Endothelial cell of umbilical vein (primary cell): ENCODE data around the gene NRG3. TPM values are rescaled to one million over a fixed set of nuclear protein-coding genes. Genes with fewer than 3 reads are reported as not detected.
"Not testable (repeated sequence)": the region's sequence is repeated elsewhere in the genome, so short reads cannot be mapped to it uniquely, and the experiment has no call there.

Experiments used
- BruUV-seq: library from RNA; stranded (reverse); fragments of 400-500 nt; replicated peaks from 2 replicates; lab custom pipeline; 2021; lab: Mats Ljungman, UMichigan
- CTCF ChIA-PET: fragments of 300-600, 350-600 bp; sonication (Branson Sonifier 250); formaldehyde crosslinking; loops from one replicate; lab custom pipeline; 2021; ENCODE audit warnings: antibody characterized with exemption, inconsistent platforms; lab: Charles Lee
- POLR2A ChIA-PET: fragments of 300-600, 350-600 bp; sonication (Branson Sonifier 250); formaldehyde crosslinking; loops from one replicate; lab custom pipeline; 2021; ENCODE audit warnings: antibody characterized with exemption, inconsistent platforms; lab: Charles Lee
- DNase-seq: peaks from one replicate; pipeline ENCODE4 v3.0.0-alpha.2; 2011; ENCODE audit warnings: low read depth, low spot score
- FAIRE-seq: peaks from 2 replicates; lab custom pipeline; 2011; peaks lifted over from hg19 to GRCh38; lab: Jason Lieb, UNC
- H2AFZ ChIP-seq: 2 replicates; pipeline ENCODE4 v1.6.0; 2012; ENCODE audit warnings: low read depth, low read length, control low read depth, inconsistent platforms
- H3K27ac ChIP-seq: 2 replicates; pipeline ENCODE4 v1.5.1; 2011; ENCODE audit warnings: low read depth, mild to moderate bottlenecking, control low read depth, low read length, moderate library complexity; ENCODE audit not compliant: insufficient read depth
- H3K27me3 ChIP-seq, 2 experiments: 2 replicates each; pipeline versions ENCODE4 v1.6.0 to v1.6.1; 2011; ENCODE audit warnings: low read length in 2 of 2, mixed read lengths in 1 of 2; ENCODE audit not compliant: control insufficient read depth in 2 of 2, insufficient read depth in 2 of 2
- H3K36me3 ChIP-seq, 2 experiments: 2 replicates in 1 of 2; 3 replicates in 1 of 2; pipeline ENCODE4 v1.5.1; 2011; ENCODE audit warnings: low read length in 2 of 2, mild to moderate bottlenecking in 1 of 2, moderate library complexity in 1 of 2; ENCODE audit not compliant: control insufficient read depth in 2 of 2, insufficient read depth in 2 of 2; ENCODE audit errors: extremely low read depth in 1 of 2
- H3K4me1 ChIP-seq: 3 replicates; pipeline ENCODE4 v1.5.1; 2011; ENCODE audit warnings: mild to moderate bottlenecking, low read length; ENCODE audit not compliant: control insufficient read depth, insufficient read depth; ENCODE audit errors: extremely low read depth
- H3K4me2 ChIP-seq: 2 replicates; pipeline ENCODE4 v1.6.1; 2011; ENCODE audit warnings: low read length, control low read depth, mixed read lengths; ENCODE audit not compliant: insufficient read depth
- H3K4me3 ChIP-seq, 3 experiments: fragments of 200-600 bp in 1 of 3; sonication (generic), shearing (Covaris generic) in 1 of 3; replicated peaks in 1 of 3; 2 replicates each; pipeline ENCODE4 v1.5.1; 2011 to 2016; ENCODE audit warnings: control low read depth in 3 of 3, low read length in 3 of 3, mild to moderate bottlenecking in 2 of 3, inconsistent platforms in 1 of 3, low read depth in 1 of 3, moderate library complexity in 1 of 3; ENCODE audit not compliant: insufficient read depth in 1 of 3
- H3K79me2 ChIP-seq: 2 replicates; pipeline ENCODE4 v1.6.0; 2012; ENCODE audit warnings: low read length, inconsistent platforms; ENCODE audit not compliant: control insufficient read depth, insufficient read depth
- H3K9ac ChIP-seq: replicated peaks from 2 replicates; pipeline ENCODE3; 2011; ENCODE audit warnings: low read length, control low read depth; ENCODE audit not compliant: insufficient read depth; ENCODE audit errors: extremely low read depth
- H3K9me1 ChIP-seq: replicated peaks from 3 replicates; pipeline ENCODE4 v1.6.0; 2011; ENCODE audit warnings: mild to moderate bottlenecking, low read length; ENCODE audit not compliant: control insufficient read depth, insufficient read depth; ENCODE audit errors: extremely low read depth
- H3K9me3 ChIP-seq: replicated peaks from 2 replicates; pipeline ENCODE4 v1.5.1; 2012; ENCODE audit warnings: low read length, inconsistent platforms; ENCODE audit not compliant: control insufficient read depth, insufficient read depth
- H4K20me1 ChIP-seq: replicated peaks from 2 replicates; pipeline ENCODE3; 2011; ENCODE audit warnings: mild to moderate bottlenecking, low read length; ENCODE audit not compliant: control insufficient read depth, insufficient read depth; ENCODE audit errors: extremely low read depth
- EZH2 ChIP-seq: IDR thresholded peaks from 2 replicates; pipeline ENCODE4 v1.6.1; 2012; ENCODE audit warnings: borderline replicate concordance, low read depth, mild to moderate bottlenecking, moderate library complexity, low read length, inconsistent platforms; ENCODE audit not compliant: severe bottlenecking
- FOS ChIP-seq: IDR thresholded peaks from 2 replicates; pipeline ENCODE4 v1.6.1; 2011; ENCODE audit warnings: mild to moderate bottlenecking, low read length, moderate library complexity, borderline replicate concordance; ENCODE audit not compliant: insufficient read depth
- GATA2 ChIP-seq: IDR thresholded peaks from 2 replicates; pipeline ENCODE4 v1.7.0; 2011; ENCODE audit warnings: low read depth, mild to moderate bottlenecking, moderate library complexity, mixed read lengths, low read length; ENCODE audit not compliant: insufficient read length, insufficient read depth
- JUN ChIP-seq: IDR thresholded peaks from 2 replicates; pipeline ENCODE4 v1.6.1; 2011; ENCODE audit warnings: borderline replicate concordance, low read depth; ENCODE audit not compliant: insufficient read length, insufficient read depth
- MYC ChIP-seq: IDR thresholded peaks from one replicate; pipeline ENCODE4 v1.6.1; 2011; ENCODE audit warnings: mild to moderate bottlenecking, low read depth, low read length
- POLR2AphosphoS5 ChIP-seq: IDR thresholded peaks from 2 replicates; pipeline ENCODE4 v1.6.1; 2012; ENCODE audit warnings: low read depth, mild to moderate bottlenecking, control low read depth, low read length, moderate library complexity; ENCODE audit not compliant: insufficient read depth
- dilution Hi-C: fragments of 300-500 bp; cut with MboI; formaldehyde crosslinking; loops from one replicate; pipeline ENCODE4 v1.15.0; 2019; ENCODE audit warnings: low sequenced_read_pairs; ENCODE audit not compliant: extremely low pct_ligation_motif_present
- intact Hi-C: fragments of 100-400 bp; cut with micrococcal nuclease; formaldehyde crosslinking; loops from one replicate; pipeline ENCODE4 v1.10.0; 2022
- polyA plus RNA-seq, 4 experiments: library from polyadenylated mRNA; depleted of rRNA in 3 of 4; stranded (reverse) in 3 of 4; unstranded in 1 of 4; fragments of >200 nt; gene quantifications; 2 replicates each; pipeline versions ENCODE4 v1.2.1 to v1.2.3, GENCODE V29; 2011 to 2012; ENCODE audit warnings: missing spikeins in 1 of 4
- total RNA-seq: library from RNA; stranded (reverse); gene quantifications from 2 replicates; pipeline ENCODE4 v1.2.3, GENCODE V29; 2021
- TF ChIP-seq, protein P1 (sequence below), 2 donors: IDR thresholded peaks; 1 replicate in 1 of 2; 2 replicates in 1 of 2; pipeline ENCODE4 v1.5.1; 2011; ENCODE audit warnings: low read length in 2 of 2, mild to moderate bottlenecking in 2 of 2, moderate library complexity in 2 of 2, control low read depth in 1 of 2, inconsistent platforms in 1 of 2, low read depth in 1 of 2; ENCODE audit not compliant: insufficient read depth in 1 of 2; ENCODE audit errors: extremely low read depth in 1 of 2
- TF ChIP-seq, protein P2 (sequence below): IDR thresholded peaks from 2 replicates; pipeline ENCODE4 v1.6.1; 2011; ENCODE audit not compliant: insufficient read depth, insufficient read length

NRG3 gene
- total and polyA plus RNA-seq, 2 donors (not counting 3 experiments of a cell fraction or from before 2014, with no cell fraction given): 1.9 to 3.9 TPM

DNA sequence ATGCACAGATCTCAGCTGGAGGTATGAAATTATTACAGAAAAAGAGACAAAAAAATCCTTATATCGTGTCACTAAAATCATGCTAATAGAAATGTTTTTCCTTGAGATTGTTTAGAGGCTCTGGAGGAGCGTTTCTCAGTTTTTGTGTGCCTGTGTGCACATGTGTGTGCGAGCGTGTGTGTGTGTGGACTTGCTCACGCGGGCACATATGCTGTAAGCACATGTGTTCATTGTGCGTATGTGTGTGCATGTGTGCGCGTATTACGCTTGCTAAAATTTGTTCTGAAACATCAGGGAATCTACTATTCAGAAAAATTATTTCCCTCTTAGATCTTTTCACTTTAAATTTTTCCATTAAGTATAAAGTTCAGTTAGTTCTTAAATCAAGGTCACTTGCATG is 1111.2 kb downstream of the NRG3 start:
- no peak overlapping the region for H3K9ac ChIP-seq
- H3K4me1 ChIP-seq: peaks cover 16% of the 10 kb centered on the region
- no peak overlapping the region for H3K4me3 ChIP-seq
- dilution Hi-C loops (no loop called here), intact Hi-C loops (no loop called here)
- ChIA-PET CTCF (no interaction called here), POLR2A (no interaction called here)
- H3K36me3 ChIP-seq: no peaks in the 10 kb centered on the region
- H3K4me2 ChIP-seq: no peak overlapping the region
- H2AFZ ChIP-seq: no peak overlapping the region
- FAIRE-seq: no peak
- H3K9me3 ChIP-seq: no peaks in the 10 kb centered on the region
- no peaks in the 10 kb centered on the region for H3K79me2 ChIP-seq
- no peak for DNase-seq
- H3K27ac ChIP-seq: no peak overlapping the region
- H4K20me1 ChIP-seq: no peaks in the 10 kb centered on the region
- no peaks in the 10 kb centered on the region for H3K9me1 ChIP-seq
- no peak for TF ChIP-seq GATA2
- no peak for TF ChIP-seq EZH2
- no peak for TF ChIP-seq POLR2AphosphoS5
- no peak for TF ChIP-seq FOS
- no peak for TF ChIP-seq JUN
- TF ChIP-seq, protein P1, sequence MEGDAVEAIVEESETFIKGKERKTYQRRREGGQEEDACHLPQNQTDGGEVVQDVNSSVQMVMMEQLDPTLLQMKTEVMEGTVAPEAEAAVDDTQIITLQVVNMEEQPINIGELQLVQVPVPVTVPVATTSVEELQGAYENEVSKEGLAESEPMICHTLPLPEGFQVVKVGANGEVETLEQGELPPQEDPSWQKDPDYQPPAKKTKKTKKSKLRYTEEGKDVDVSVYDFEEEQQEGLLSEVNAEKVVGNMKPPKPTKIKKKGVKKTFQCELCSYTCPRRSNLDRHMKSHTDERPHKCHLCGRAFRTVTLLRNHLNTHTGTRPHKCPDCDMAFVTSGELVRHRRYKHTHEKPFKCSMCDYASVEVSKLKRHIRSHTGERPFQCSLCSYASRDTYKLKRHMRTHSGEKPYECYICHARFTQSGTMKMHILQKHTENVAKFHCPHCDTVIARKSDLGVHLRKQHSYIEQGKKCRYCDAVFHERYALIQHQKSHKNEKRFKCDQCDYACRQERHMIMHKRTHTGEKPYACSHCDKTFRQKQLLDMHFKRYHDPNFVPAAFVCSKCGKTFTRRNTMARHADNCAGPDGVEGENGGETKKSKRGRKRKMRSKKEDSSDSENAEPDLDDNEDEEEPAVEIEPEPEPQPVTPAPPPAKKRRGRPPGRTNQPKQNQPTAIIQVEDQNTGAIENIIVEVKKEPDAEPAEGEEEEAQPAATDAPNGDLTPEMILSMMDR (IDR thresholded peaks at IDR 0.05; ENCODE audit: extremely low read depth in 1 of 2, insufficient read depth in 1 of 2, low read depth in 1 of 2, low read length in 2 of 2): no peak
- TF ChIP-seq, protein P2, sequence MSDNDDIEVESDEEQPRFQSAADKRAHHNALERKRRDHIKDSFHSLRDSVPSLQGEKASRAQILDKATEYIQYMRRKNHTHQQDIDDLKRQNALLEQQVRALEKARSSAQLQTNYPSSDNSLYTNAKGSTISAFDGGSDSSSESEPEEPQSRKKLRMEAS: no peak
- TF ChIP-seq MYC: no peak
- no peaks in the 10 kb centered on the region for H3K27me3 ChIP-seq
- BruUV-seq: no TSS peak

DNA sequence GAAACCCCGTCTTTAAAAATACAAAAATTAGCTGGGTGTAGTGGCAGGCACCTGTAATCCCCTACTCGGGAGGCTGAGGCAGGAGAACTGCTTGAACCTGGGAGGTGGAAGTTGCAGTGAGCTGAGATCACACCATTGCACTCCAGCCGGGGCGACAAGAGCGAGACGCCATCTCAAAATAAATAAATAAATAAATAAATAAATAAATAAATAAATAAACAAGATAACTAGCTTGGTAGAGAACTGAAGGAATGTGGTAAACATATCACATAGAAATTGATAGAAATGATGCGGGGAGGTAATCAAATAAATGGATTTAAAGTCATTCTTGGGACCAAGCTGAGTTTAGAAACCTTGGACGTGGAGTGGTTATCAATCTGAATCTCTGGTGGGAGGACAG is 1131.5 kb downstream of the NRG3 start:
- DNase-seq, H3K4me3 ChIP-seq, H3K79me2 ChIP-seq, BruUV-seq, intact Hi-C loops, H3K27ac ChIP-seq, H3K4me1 ChIP-seq, H3K27me3 ChIP-seq, H3K4me2 ChIP-seq, POLR2A ChIA-PET, H3K36me3 ChIP-seq, CTCF ChIA-PET, H3K9me1 ChIP-seq, H4K20me1 ChIP-seq, FAIRE-seq, H2AFZ ChIP-seq, H3K9ac ChIP-seq, H3K9me3 ChIP-seq, dilution Hi-C loops: not testable (repeated sequence)
